Fibroblast of lung (primary cell): ENCODE results near the gene SFI1.

ENCODE experiments used
- CTCF ChIP-seq, 2 donors: IDR thresholded peaks in 1 of 2; conservative IDR thresholded peaks in 1 of 2; 1 replicate in 1 of 2; 2 replicates in 1 of 2; pipeline ENCODE4 v1.5.1; 2011 to 2012; ENCODE audit warnings: low read length in 2 of 2, control low read depth in 1 of 2, inconsistent platforms in 1 of 2, low read depth in 1 of 2, mild to moderate bottlenecking in 1 of 2
- EZH2 ChIP-seq: IDR thresholded peaks from 2 replicates; pipeline ENCODE4 v1.5.1; 2012; ENCODE audit warnings: low read length, control low read depth, mild to moderate bottlenecking; ENCODE audit errors: missing control alignments

- TF ChIP-seq CTCF (conservative IDR thresholded peaks at IDR 0.05 in 1 of 2, IDR thresholded peaks at IDR 0.05 in 1 of 2; ENCODE audit: low read depth in 1 of 2, low read length in 2 of 2) (no peak), EZH2 (no peak)
Observed at GRCh38 chr22:31621507-31622124, 125.3 kb downstream of the SFI1 start.
